Astrocyte (in vitro differentiated cells and primary cell): ENCODE data around the gene JAK2. TPM values are rescaled to one million over a fixed set of nuclear protein-coding genes. Genes with fewer than 3 reads are reported as not detected.

Source experiments
- DNase-seq: peaks from one replicate; pipeline ENCODE4 v3.0.0-alpha.2; 2010; ENCODE audit warnings: low read depth
- FAIRE-seq: peaks from 2 replicates; lab custom pipeline; 2011; peaks lifted over from hg19 to GRCh38; lab: Jason Lieb, UNC
- H2AFZ ChIP-seq: 2 replicates; pipeline ENCODE4 v1.6.0; 2012; ENCODE audit warnings: low read depth, low read length, inconsistent platforms
- H3K27ac ChIP-seq: 2 replicates; pipeline ENCODE4 v1.5.1; 2011; ENCODE audit warnings: low read depth, low read length, inconsistent platforms
- H3K27me3 ChIP-seq: 2 replicates; pipeline ENCODE4 v1.6.0; 2011; ENCODE audit warnings: low read length, inconsistent platforms; ENCODE audit not compliant: insufficient read depth
- H3K36me3 ChIP-seq: 2 replicates; pipeline ENCODE4 v1.5.1; 2011; ENCODE audit warnings: low read length, inconsistent platforms; ENCODE audit not compliant: insufficient read depth
- H3K4me1 ChIP-seq: 2 replicates; pipeline ENCODE4 v1.5.1; 2011; ENCODE audit warnings: low read length, inconsistent platforms; ENCODE audit not compliant: insufficient read depth
- H3K4me2 ChIP-seq: 2 replicates; pipeline ENCODE4 v1.6.0; 2012; ENCODE audit warnings: low read length, inconsistent platforms
- H3K4me3 ChIP-seq: 2 replicates; pipeline ENCODE4 v1.5.1; 2011; ENCODE audit warnings: low read depth, mild to moderate bottlenecking, low read length, inconsistent platforms; ENCODE audit not compliant: insufficient read depth
- H3K79me2 ChIP-seq: 2 replicates; pipeline ENCODE4 v1.6.0; 2012; ENCODE audit warnings: mild to moderate bottlenecking, low read length, inconsistent platforms; ENCODE audit not compliant: insufficient read depth
- H3K9ac ChIP-seq: 2 replicates; pipeline ENCODE4 v1.6.0; 2012; ENCODE audit warnings: mild to moderate bottlenecking, low read length, inconsistent platforms
- H3K9me3 ChIP-seq: 2 replicates; pipeline ENCODE4 v1.5.1; 2012; ENCODE audit warnings: low read depth, mild to moderate bottlenecking, low read length, inconsistent platforms; ENCODE audit not compliant: insufficient read depth
- H4K20me1 ChIP-seq: 2 replicates; pipeline ENCODE4 v1.6.0; 2012; ENCODE audit warnings: low read length, inconsistent platforms; ENCODE audit not compliant: insufficient read depth
- H3K27ac Mint-ChIP-seq: one replicate; pipeline ENCODE4 v1.8.0; 2021; ENCODE audit warnings: mild to moderate bottlenecking, mixed read lengths; ENCODE audit not compliant: unreplicated experiment
- H3K27me3 Mint-ChIP-seq: one replicate; pipeline ENCODE4 v1.8.0; 2021; ENCODE audit warnings: low read depth, mixed read lengths; ENCODE audit not compliant: unreplicated experiment
- H3K36me3 Mint-ChIP-seq: one replicate; pipeline ENCODE4 v1.8.0; 2021; ENCODE audit warnings: low read depth, mixed read lengths; ENCODE audit not compliant: unreplicated experiment
- H3K4me1 Mint-ChIP-seq: one replicate; pipeline ENCODE4 v1.8.0; 2021; ENCODE audit warnings: low read depth, mixed read lengths; ENCODE audit not compliant: unreplicated experiment
- H3K4me3 Mint-ChIP-seq: one replicate; pipeline ENCODE4 v1.8.0; 2021; ENCODE audit warnings: mild to moderate bottlenecking, moderate library complexity, mixed read lengths; ENCODE audit not compliant: unreplicated experiment
- H3K9me3 Mint-ChIP-seq: one replicate; pipeline ENCODE4 v1.8.0; 2021; ENCODE audit warnings: mild to moderate bottlenecking, mixed read lengths; ENCODE audit not compliant: unreplicated experiment
- EZH2 ChIP-seq: IDR thresholded peaks from 2 replicates; pipeline ENCODE4 v1.6.1; 2012; ENCODE audit warnings: mild to moderate bottlenecking, low read length, inconsistent platforms; ENCODE audit not compliant: insufficient read depth
- total RNA-seq: library from RNA; stranded (reverse); gene quantifications from 2 replicates; pipeline ENCODE4 v1.2.1, GENCODE V29; 2021
- TF ChIP-seq, protein P1 (sequence below): IDR thresholded peaks from 2 replicates; pipeline ENCODE4 v1.5.1; 2011; ENCODE audit warnings: low read depth, mild to moderate bottlenecking, inconsistent platforms, low read length, moderate library complexity; ENCODE audit not compliant: insufficient read depth

The JAK2 gene
- total RNA-seq, 1 donor from 2014 or later: 12.3 TPM

DNA sequence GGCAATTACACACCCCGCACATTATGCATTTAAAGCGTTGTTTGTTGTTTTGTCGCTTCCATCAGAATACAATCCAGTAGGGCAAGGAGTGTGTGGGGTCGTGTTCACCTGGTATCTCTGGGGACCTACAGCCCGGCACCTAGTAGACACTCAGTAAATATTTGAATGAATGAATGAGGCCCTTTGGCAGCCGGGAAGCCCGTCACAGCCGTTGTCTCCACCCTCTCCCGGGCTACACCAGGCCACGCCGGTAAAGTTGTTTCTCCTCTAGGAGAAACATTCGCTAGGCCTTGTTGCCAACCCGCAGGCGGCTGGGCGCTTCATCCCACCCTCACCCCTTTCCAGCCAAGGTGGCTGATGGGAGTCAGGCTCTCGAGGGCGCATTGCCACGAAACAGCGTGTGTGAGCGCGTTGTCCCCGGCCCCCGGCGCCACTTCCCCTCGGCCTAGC is 876 bp upstream of the JAK2 start:
- H3K9me3 Mint-ChIP-seq: no peaks in the 10 kb centered on the region

DNA sequence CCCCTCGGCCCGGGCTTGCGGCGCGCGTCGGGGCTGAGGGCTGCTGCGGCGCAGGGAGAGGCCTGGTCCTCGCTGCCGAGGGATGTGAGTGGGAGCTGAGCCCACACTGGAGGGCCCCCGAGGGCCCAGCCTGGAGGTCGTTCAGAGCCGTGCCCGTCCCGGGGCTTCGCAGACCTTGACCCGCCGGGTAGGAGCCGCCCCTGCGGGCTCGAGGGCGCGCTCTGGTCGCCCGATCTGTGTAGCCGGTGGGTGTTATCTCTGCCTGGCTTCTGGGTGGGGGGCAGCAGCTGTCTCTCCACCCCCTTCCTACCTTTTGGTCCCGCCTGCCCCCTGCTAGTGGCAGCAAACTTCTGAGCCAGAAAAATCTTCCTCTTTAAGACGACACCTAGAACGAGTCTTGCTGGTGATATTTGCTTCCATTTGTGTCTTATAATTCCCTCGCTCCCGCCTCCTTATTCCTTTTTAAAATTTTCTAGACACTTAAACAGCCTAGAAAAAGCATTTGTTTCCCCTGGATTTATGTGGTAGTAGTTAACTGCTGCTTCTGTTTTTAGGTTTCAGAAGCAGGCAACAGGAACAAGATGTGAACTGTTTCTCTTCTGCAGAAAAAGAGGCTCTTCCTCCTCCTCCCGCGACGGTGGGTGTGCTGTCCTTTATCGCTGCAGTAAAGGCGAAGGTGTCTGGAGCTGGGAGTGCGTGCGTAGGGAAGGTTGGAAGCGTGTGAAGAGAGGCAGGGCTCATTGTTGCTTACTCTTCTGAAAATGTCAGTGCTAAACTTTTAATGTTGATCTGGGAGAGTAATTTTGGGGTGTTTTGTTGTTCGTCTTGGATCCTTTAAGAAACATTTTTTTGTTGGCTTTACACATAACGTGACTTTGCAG is 554 bp downstream of the JAK2 start:
- H3K27ac ChIP-seq: peak overlapping the region; percentile 95
- TF ChIP-seq, protein P1, sequence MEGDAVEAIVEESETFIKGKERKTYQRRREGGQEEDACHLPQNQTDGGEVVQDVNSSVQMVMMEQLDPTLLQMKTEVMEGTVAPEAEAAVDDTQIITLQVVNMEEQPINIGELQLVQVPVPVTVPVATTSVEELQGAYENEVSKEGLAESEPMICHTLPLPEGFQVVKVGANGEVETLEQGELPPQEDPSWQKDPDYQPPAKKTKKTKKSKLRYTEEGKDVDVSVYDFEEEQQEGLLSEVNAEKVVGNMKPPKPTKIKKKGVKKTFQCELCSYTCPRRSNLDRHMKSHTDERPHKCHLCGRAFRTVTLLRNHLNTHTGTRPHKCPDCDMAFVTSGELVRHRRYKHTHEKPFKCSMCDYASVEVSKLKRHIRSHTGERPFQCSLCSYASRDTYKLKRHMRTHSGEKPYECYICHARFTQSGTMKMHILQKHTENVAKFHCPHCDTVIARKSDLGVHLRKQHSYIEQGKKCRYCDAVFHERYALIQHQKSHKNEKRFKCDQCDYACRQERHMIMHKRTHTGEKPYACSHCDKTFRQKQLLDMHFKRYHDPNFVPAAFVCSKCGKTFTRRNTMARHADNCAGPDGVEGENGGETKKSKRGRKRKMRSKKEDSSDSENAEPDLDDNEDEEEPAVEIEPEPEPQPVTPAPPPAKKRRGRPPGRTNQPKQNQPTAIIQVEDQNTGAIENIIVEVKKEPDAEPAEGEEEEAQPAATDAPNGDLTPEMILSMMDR: no peak
- TF ChIP-seq EZH2: no peak
- peaks cover 25% of the 10 kb centered on the region for H4K20me1 ChIP-seq
- Mint-ChIP-seq H3K27ac (peak overlapping the region; percentile 55), H3K9me3 (no peaks in the 10 kb centered on the region), H3K27me3 (no peaks in the 10 kb centered on the region), H3K36me3 (no peaks in the 10 kb centered on the region), H3K4me3 (peak overlapping the region; percentile 95), H3K4me1 (peaks cover 6% of the 10 kb centered on the region)
- peaks cover 21% of the 10 kb centered on the region for H3K4me1 ChIP-seq
- no peaks in the 10 kb centered on the region for H3K27me3 ChIP-seq
- DNase-seq: peak; percentile 45
- no peak for FAIRE-seq
- no peaks in the 10 kb centered on the region for H3K9me3 ChIP-seq
- peak overlapping the region; percentile 90 for H3K4me2 ChIP-seq
- H3K9ac ChIP-seq: peak overlapping the region; percentile 88
- peak overlapping the region; percentile 80 for H3K4me3 ChIP-seq
- H3K79me2 ChIP-seq: peaks cover 46% of the 10 kb centered on the region
- H3K36me3 ChIP-seq: no peaks in the 10 kb centered on the region
- peak overlapping the region; percentile 98 for H2AFZ ChIP-seq

More for the DNA sequence above, 876 bp upstream of the JAK2 start:
- Histone ChIP-seq H4K20me1 (peaks cover 14% of the 10 kb centered on the region), H3K4me1 (peaks cover 21% of the 10 kb centered on the region), H3K4me3 (peak overlapping the region; percentile 80), H2AFZ (peak overlapping the region; percentile 98), H3K79me2 (peaks cover 32% of the 10 kb centered on the region), H3K36me3 (no peaks in the 10 kb centered on the region), H3K27ac (peak overlapping the region; percentile 95), H3K9me3 (no peaks in the 10 kb centered on the region), H3K4me2 (peak overlapping the region; percentile 90), H3K27me3 (no peaks in the 10 kb centered on the region), H3K9ac (peak overlapping the region; percentile 88)
- H3K4me3 Mint-ChIP-seq: peak overlapping the region; percentile 95
- TF ChIP-seq, protein P1: no peak
- no peak for TF ChIP-seq EZH2
- H3K36me3 Mint-ChIP-seq: no peaks in the 10 kb centered on the region
- peaks cover 6% of the 10 kb centered on the region for H3K4me1 Mint-ChIP-seq
- no peak for FAIRE-seq
- no peaks in the 10 kb centered on the region for H3K27me3 Mint-ChIP-seq
- H3K27ac Mint-ChIP-seq: peak overlapping the region; percentile 91
- peak; percentile 71 for DNase-seq
